Measurements from ENCODE around the gene CD6.

CD6 gene

DNA sequence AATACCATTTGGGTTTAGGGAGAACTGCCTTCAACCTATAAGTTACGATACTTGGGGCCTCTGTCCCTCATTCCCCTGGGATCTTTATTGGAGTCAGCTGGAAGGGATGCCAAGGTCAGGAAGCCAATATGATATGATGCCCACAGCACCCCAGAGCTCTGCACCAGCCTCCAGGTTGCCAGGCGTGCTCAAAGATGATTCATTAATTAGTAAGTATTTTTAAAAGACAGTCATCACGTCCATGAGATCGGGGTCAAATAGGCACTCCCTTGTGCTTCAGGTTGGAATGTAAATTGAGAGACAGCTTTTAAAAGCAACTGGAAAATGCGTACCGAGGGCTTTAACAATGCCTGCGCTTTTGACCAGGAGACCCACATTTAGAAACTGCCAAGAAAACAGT is 73.8 kb downstream of the CD6 start:
- Histone ChIP-seq H4K91ac (ENCODE audit: low read depth, low read length, poor library complexity) (no peak overlapping the region), H2BK120ac (ENCODE audit: low read depth, low read length) (no peak overlapping the region), H3K36me3 (replicated peaks in 1 of 2; ENCODE audit: control insufficient read depth in 2 of 2, insufficient read depth in 2 of 2, low read length in 2 of 2) (no peaks in the 10 kb centered on the region), H2BK12ac (ENCODE audit: low read length) (no peak overlapping the region), H3K4ac (ENCODE audit: low read length) (no peak overlapping the region), H2AK5ac (ENCODE audit: low read depth, low read length) (no peak overlapping the region), H3K27me3 (ENCODE audit: control insufficient read depth in 3 of 3, insufficient read depth in 3 of 3, low read depth in 1 of 3, low read length in 3 of 3) (peaks cover 0 to 4% (median 0%) of the 10 kb centered on the region in 3 experiments), H3K27ac (replicated peaks; ENCODE audit: low read length) (no peak overlapping the region), H3K14ac (ENCODE audit: low read length) (no peak overlapping the region), H3K9me3 (replicated peaks in 1 of 2; ENCODE audit: control insufficient read depth in 2 of 2, insufficient read depth in 1 of 2, low read depth in 1 of 2, low read length in 2 of 2) (no peaks in the 10 kb centered on the region), H4K8ac (ENCODE audit: low read depth, low read length) (no peak overlapping the region), H3K4me3 (ENCODE audit: low read length in 2 of 2) (no peak overlapping the region), H3K79me1 (ENCODE audit: low read depth, low read length) (no peaks in the 10 kb centered on the region), H2AFZ (ENCODE audit: low read length) (no peak overlapping the region), H3K9ac (ENCODE audit: low read depth, low read length, poor library complexity) (no peak overlapping the region), H3K4me1 (ENCODE audit: control insufficient read depth in 2 of 2, insufficient read depth in 1 of 2, low read depth in 1 of 2, low read length in 2 of 2) (peaks cover 5 to 11% of the 10 kb centered on the region in 2 donors), H2BK5ac (ENCODE audit: low read length) (no peak overlapping the region), H2BK15ac (ENCODE audit: low read length) (no peak overlapping the region), H3K4me2 (ENCODE audit: insufficient read depth, low read length, poor library complexity, severe bottlenecking) (no peak overlapping the region), H3K23ac (ENCODE audit: low read depth, low read length, poor library complexity) (no peak overlapping the region), H3K18ac (ENCODE audit: low read length) (no peak overlapping the region)
- no peak for DNase-seq (ENCODE audit: low spot score)
- no CpG with 5 or more reads among the region's 7 CpGs for WGBS, 2 donors (ENCODE audit: extremely low coverage in 2 of 2, insufficient read length in 2 of 2, insufficient replicate concordance in 1 of 2)

GRCh38 chr11:61046833-61047232 is 75.4 kb downstream of the CD6 start:
- Histone ChIP-seq H3K4me1 (ENCODE audit: control insufficient read depth in 2 of 2, insufficient read depth in 1 of 2, low read depth in 1 of 2, low read length in 2 of 2) (peaks cover 5 to 7% of the 10 kb centered on the region in 2 donors), H3K36me3 (replicated peaks in 1 of 2; ENCODE audit: control insufficient read depth in 2 of 2, insufficient read depth in 2 of 2, low read length in 2 of 2) (no peaks in the 10 kb centered on the region), H3K14ac (ENCODE audit: low read length) (no peak overlapping the region), H3K9ac (ENCODE audit: low read depth, low read length, poor library complexity) (no peak overlapping the region), H3K27ac (replicated peaks; ENCODE audit: low read length) (no peak overlapping the region), H2AK5ac (ENCODE audit: low read depth, low read length) (no peak overlapping the region), H3K4me2 (ENCODE audit: insufficient read depth, low read length, poor library complexity, severe bottlenecking) (no peak overlapping the region), H3K18ac (ENCODE audit: low read length) (no peak overlapping the region), H3K4me3 (ENCODE audit: low read length in 2 of 2) (no peak overlapping the region), H2AFZ (ENCODE audit: low read length) (no peak overlapping the region), H3K79me1 (ENCODE audit: low read depth, low read length) (no peaks in the 10 kb centered on the region), H2BK5ac (ENCODE audit: low read length) (no peak overlapping the region), H2BK120ac (ENCODE audit: low read depth, low read length) (no peak overlapping the region), H2BK12ac (ENCODE audit: low read length) (no peak overlapping the region), H3K4ac (ENCODE audit: low read length) (no peak overlapping the region), H3K9me3 (replicated peaks in 1 of 2; ENCODE audit: control insufficient read depth in 2 of 2, insufficient read depth in 1 of 2, low read depth in 1 of 2, low read length in 2 of 2) (peaks cover 0 to 2% of the 10 kb centered on the region in 2 donors), H4K8ac (ENCODE audit: low read depth, low read length) (no peak overlapping the region), H4K91ac (ENCODE audit: low read depth, low read length, poor library complexity) (no peak overlapping the region), H3K27me3 (ENCODE audit: control insufficient read depth in 3 of 3, insufficient read depth in 3 of 3, low read depth in 1 of 3, low read length in 3 of 3) (peaks cover 0 to 4% (median 0%) of the 10 kb centered on the region in 3 experiments), H2BK15ac (ENCODE audit: low read length) (no peak overlapping the region), H3K23ac (ENCODE audit: low read depth, low read length, poor library complexity) (no peak overlapping the region)
- DNase-seq (ENCODE audit: low spot score): no peak
- no CpG with 5 or more reads among the region's 2 CpGs for WGBS, 2 donors (ENCODE audit: extremely low coverage in 2 of 2, insufficient read length in 2 of 2, insufficient replicate concordance in 1 of 2)

DNA sequence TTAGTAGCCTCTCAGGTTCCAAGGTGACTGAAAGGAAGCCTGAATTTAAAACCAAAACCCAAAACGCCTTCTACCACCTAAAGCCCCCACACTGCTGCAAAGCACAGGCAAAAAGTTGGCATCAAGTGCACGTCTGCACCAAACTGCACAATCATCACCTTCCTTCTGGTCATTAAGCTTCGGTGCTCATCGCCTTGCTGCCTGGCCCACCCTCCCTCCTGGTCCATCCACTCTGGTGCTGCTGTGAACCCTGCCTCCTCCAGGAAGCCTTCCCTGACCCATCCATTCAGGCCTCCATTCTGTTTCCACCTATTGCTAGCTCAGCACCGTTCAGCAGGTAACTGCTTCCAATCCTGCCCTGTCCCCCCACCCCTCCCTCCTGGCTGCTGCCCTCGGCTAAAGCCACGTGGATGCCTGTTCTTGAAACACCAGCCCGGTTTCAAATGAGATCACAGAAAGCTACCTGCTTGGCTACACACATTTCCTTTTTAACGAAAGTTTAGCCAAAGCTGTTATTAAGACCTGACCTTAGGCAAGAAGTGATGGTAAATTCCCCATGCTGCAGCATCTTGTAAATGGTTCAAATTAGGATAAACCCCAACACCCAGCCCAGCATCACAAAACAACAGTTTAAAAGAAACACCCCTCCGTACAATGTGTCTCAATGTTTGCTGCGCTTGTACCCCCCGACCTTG is 77.0 kb downstream of the CD6 start:
- H3K36me3 ChIP-seq (replicated peaks in 1 of 2; ENCODE audit: control insufficient read depth in 2 of 2, insufficient read depth in 2 of 2, low read length in 2 of 2): no peaks in the 10 kb centered on the region
- no peak overlapping the region for H3K9ac ChIP-seq (ENCODE audit: low read depth, low read length, poor library complexity)
- H3K9me3 ChIP-seq (replicated peaks in 1 of 2; ENCODE audit: control insufficient read depth in 2 of 2, insufficient read depth in 1 of 2, low read depth in 1 of 2, low read length in 2 of 2): peaks cover 0 to 2% of the 10 kb centered on the region in 2 donors
- no peak overlapping the region for H3K4me2 ChIP-seq (ENCODE audit: insufficient read depth, low read length, poor library complexity, severe bottlenecking)
- H2BK15ac ChIP-seq (ENCODE audit: low read length): no peak overlapping the region
- peaks cover 0 to 4% (median 0%) of the 10 kb centered on the region in 3 experiments for H3K27me3 ChIP-seq (ENCODE audit: control insufficient read depth in 3 of 3, insufficient read depth in 3 of 3, low read depth in 1 of 3, low read length in 3 of 3)
- no CpG with 5 or more reads among the region's 12 CpGs for WGBS, 2 donors (ENCODE audit: extremely low coverage in 2 of 2, insufficient read length in 2 of 2, insufficient replicate concordance in 1 of 2)
- H2BK120ac ChIP-seq (ENCODE audit: low read depth, low read length): no peak overlapping the region
- H3K4me1 ChIP-seq (ENCODE audit: control insufficient read depth in 2 of 2, insufficient read depth in 1 of 2, low read depth in 1 of 2, low read length in 2 of 2): no peaks in the 10 kb centered on the region
- no peak overlapping the region for H4K91ac ChIP-seq (ENCODE audit: low read depth, low read length, poor library complexity)
- no peak overlapping the region for H3K4me3 ChIP-seq (ENCODE audit: low read length in 2 of 2)
- H2AFZ ChIP-seq (ENCODE audit: low read length): no peak overlapping the region
- H2AK5ac ChIP-seq (ENCODE audit: low read depth, low read length): no peak overlapping the region
- H2BK5ac ChIP-seq (ENCODE audit: low read length): no peak overlapping the region
- no peak overlapping the region for H3K18ac ChIP-seq (ENCODE audit: low read length)
- DNase-seq (ENCODE audit: low spot score): no peak
- H3K4ac ChIP-seq (ENCODE audit: low read length): no peak overlapping the region
- no peak overlapping the region for H2BK12ac ChIP-seq (ENCODE audit: low read length)
- no peak overlapping the region for H4K8ac ChIP-seq (ENCODE audit: low read depth, low read length)
- H3K14ac ChIP-seq (ENCODE audit: low read length): no peak overlapping the region
- H3K23ac ChIP-seq (ENCODE audit: low read depth, low read length, poor library complexity): no peak overlapping the region
- H3K27ac ChIP-seq (replicated peaks; ENCODE audit: low read length): no peak overlapping the region
- H3K79me1 ChIP-seq (ENCODE audit: low read depth, low read length): no peaks in the 10 kb centered on the region

DNA sequence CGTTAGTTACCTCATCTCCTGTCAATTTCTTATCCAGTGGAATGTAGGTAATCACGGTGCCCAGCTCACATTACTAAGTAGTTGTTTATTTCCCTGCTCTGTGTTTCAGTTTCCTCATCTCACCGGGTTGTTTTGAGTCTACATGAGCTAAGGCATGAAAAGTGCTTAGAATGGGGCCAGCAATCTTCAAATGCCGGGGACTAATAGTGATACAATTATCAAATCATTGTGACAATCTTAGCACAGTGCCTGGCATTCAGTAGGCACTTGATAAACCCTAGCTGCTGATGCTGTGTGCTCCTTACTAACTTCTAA is 77.5 kb downstream of the CD6 start:
- Histone ChIP-seq H3K9ac (ENCODE audit: low read depth, low read length, poor library complexity) (no peak overlapping the region), H3K4me1 (ENCODE audit: control insufficient read depth in 2 of 2, insufficient read depth in 1 of 2, low read depth in 1 of 2, low read length in 2 of 2) (no peaks in the 10 kb centered on the region), H3K4ac (ENCODE audit: low read length) (no peak overlapping the region), H3K4me2 (ENCODE audit: insufficient read depth, low read length, poor library complexity, severe bottlenecking) (no peak overlapping the region), H4K91ac (ENCODE audit: low read depth, low read length, poor library complexity) (no peak overlapping the region), H3K23ac (ENCODE audit: low read depth, low read length, poor library complexity) (no peak overlapping the region), H3K18ac (ENCODE audit: low read length) (no peak overlapping the region), H2BK15ac (ENCODE audit: low read length) (no peak overlapping the region), H4K8ac (ENCODE audit: low read depth, low read length) (no peak overlapping the region), H2AFZ (ENCODE audit: low read length) (no peak overlapping the region), H2BK120ac (ENCODE audit: low read depth, low read length) (no peak overlapping the region), H2BK12ac (ENCODE audit: low read length) (no peak overlapping the region), H3K27me3 (ENCODE audit: control insufficient read depth in 3 of 3, insufficient read depth in 3 of 3, low read depth in 1 of 3, low read length in 3 of 3) (peaks cover 0 to 4% (median 0%) of the 10 kb centered on the region in 3 experiments), H2AK5ac (ENCODE audit: low read depth, low read length) (no peak overlapping the region), H3K27ac (replicated peaks; ENCODE audit: low read length) (no peak overlapping the region), H3K79me1 (ENCODE audit: low read depth, low read length) (no peaks in the 10 kb centered on the region), H3K36me3 (replicated peaks in 1 of 2; ENCODE audit: control insufficient read depth in 2 of 2, insufficient read depth in 2 of 2, low read length in 2 of 2) (no peaks in the 10 kb centered on the region), H3K4me3 (ENCODE audit: low read length in 2 of 2) (no peak overlapping the region), H2BK5ac (ENCODE audit: low read length) (no peak overlapping the region), H3K9me3 (replicated peaks in 1 of 2; ENCODE audit: control insufficient read depth in 2 of 2, insufficient read depth in 1 of 2, low read depth in 1 of 2, low read length in 2 of 2) (peaks cover 0 to 2% of the 10 kb centered on the region in 2 donors), H3K14ac (ENCODE audit: low read length) (no peak overlapping the region)
- DNase-seq (ENCODE audit: low spot score): no peak
- no CpG with 5 or more reads among the region's 4 CpGs for WGBS, 2 donors (ENCODE audit: extremely low coverage in 2 of 2, insufficient read length in 2 of 2, insufficient replicate concordance in 1 of 2)

Data from neuronal stem cell (in vitro differentiated cells).